Measurements from ENCODE around the gene HTR3D.
"Not testable (repeated sequence)": the region's sequence is repeated elsewhere in the genome, so short reads cannot be mapped to it uniquely, and the experiment has no call there.

HTR3D gene

GRCh38 chr3:184016169-184016570, 15.4 kb upstream of the HTR3D start:
- DNase-seq (ENCODE audit: low read depth in 2 of 2), result no peak

DNA sequence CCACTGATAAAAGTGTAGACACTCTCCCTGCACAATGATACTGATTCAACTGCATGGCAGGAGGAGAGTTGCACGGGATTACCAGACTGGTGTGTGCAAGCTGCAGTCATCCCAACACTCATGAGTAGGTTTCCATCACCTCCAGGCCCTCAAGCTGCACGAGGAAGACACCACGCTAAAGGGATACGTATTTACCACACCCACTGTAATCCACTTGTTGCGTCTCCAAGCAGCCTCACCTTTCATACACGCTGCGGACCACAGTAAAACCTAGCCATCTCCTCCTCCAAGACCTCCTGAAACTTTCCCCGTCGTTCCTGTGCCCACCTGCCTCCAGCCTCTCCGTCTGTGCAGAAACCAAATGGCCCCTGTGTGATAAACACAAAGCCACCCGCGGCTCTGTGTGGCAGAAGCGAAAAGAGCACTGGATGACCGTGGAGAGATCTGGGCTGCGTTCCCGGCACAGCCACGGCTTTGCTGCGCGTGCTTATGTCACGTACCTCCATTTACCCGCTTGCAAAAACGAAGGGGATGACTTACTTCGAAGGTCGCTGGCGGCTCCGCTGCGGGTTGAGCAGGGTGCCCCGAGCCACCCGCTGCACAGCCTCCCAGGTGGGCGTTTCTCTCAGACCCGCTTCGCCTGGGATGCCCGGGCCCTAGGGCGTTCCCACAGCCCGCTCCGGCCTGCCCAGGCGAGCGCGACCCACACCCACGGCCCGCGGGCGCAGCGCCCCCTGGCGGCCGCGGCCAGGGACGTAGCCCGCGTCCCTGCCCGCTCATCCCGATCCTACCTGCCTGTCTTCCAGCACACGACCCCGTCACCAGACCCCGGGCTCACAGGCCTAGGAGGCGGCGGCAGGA, 14.5 kb upstream of the HTR3D start:
- peak in 1 of 2 donors; percentile 33 for DNase-seq (ENCODE audit: low read depth in 2 of 2)

- peak; percentile 71 to 78 for DNase-seq (ENCODE audit: low read depth in 2 of 2)
Observed at GRCh38 chr3:184017672-184018423, 13.7 kb upstream of the HTR3D start, which contains the start of gene ABCC5. TSS of gene ABCC5 (minus strand) at chr3:184017884. CDS start at chr3:184014392, 3,492 bp downstream.

- DNase-seq (ENCODE audit: low read depth in 2 of 2), result no peak
Observed at GRCh38 chr3:184018424-184018973, 13.0 kb upstream of the HTR3D start.

DNA sequence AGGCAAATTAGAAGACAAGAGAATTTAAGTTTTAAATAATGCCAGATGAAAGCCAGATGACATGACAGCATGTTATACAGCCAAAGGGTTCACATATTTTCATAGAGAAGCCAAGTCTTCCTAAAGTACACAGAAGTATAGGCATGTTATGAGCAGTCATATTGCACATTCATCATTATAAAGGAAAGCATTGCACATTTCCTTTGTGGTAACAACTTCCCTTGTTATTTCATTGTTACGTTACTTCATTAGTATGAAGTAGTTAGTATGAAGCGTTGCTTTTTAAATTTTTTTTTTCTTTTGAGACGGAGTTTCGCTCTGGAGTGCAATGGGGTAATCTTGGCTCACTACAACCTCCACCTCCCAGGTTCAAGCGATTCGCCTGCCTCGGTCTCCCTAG, 9.2 kb upstream of the HTR3D start:
- no peak for DNase-seq (ENCODE audit: low read depth in 2 of 2)

DNA sequence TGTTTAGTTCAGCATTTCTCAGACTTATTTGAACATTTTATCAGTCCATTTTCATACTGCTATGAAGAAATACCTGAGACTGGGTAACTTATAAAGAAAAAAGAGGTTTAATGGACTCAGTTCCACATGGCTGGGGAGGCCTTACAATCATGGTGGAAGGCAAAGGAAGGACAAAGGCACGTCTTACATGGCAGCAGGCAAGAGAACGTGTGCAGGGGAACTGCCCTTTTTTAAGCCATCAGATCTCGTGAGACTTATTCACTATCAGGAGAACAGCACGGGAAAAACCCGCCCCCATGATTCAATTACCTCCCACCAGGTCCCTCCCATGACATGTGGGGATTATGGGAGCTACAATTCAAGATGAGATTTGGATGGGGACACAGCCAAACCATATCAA, 6.3 kb upstream of the HTR3D start:
- not testable (repeated sequence) for DNase-seq (ENCODE audit: low read depth in 2 of 2)

DNA sequence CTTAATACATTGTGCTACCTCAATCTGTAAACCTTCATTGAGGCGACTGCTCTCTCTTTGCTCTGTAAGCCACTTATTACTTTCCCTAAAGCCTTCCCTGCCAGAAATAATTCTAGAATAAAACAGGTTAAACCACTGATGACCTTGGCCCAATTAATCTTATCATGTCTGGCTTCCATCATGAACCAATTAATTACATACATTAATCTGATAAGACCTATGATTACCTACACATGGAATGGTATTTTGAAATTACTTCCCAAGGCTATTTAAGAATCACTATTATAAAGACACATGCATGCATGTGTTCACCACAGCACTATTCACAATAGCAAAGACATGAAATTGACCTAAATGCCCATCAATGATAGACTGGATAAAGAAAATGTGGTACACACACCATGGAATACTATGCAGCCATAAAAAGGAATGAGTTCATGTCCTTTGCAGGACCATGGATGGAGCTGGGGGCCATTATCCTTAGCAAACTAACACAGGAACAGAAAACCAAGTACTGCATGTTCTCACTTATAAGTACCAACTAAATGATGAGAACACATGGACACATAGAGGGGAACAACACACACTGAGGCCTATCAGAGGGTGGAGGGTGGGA, 3.2 kb upstream of the HTR3D start:
- not testable (repeated sequence) for DNase-seq (ENCODE audit: low read depth in 2 of 2)

GRCh38 chr3:184029443-184029842, 2.1 kb upstream of the HTR3D start:
- no peak for DNase-seq (ENCODE audit: low read depth in 2 of 2)

DNA sequence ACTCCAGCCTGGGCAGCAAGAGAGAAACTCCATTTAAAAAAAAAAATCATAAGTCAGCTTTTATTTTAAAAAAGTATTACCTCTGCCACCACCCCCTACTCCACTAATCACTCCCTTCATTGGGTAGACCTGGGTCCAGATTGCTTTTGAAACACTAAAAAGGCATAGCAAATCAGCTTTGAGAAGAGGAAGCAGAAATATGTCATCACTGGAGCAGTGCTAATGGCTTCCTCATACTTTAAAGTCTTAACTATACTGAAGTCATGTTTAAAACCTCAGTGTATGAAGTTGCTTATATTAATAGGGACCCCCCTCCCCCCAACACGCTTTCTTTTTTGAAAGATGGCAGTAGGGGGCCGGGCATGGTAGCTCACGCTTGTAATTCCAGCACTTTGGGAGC, 1.0 kb upstream of the HTR3D start:
- DNase-seq (ENCODE audit: low read depth in 2 of 2), result no peak

- no peak for DNase-seq (ENCODE audit: low read depth in 2 of 2)
Observed at GRCh38 chr3:184037816-184038215, 6.3 kb downstream of the HTR3D start.

- DNase-seq (ENCODE audit: low read depth in 2 of 2), result not testable (repeated sequence)
Observed at GRCh38 chr3:184038307-184038706, 6.8 kb downstream of the HTR3D start.

DNA sequence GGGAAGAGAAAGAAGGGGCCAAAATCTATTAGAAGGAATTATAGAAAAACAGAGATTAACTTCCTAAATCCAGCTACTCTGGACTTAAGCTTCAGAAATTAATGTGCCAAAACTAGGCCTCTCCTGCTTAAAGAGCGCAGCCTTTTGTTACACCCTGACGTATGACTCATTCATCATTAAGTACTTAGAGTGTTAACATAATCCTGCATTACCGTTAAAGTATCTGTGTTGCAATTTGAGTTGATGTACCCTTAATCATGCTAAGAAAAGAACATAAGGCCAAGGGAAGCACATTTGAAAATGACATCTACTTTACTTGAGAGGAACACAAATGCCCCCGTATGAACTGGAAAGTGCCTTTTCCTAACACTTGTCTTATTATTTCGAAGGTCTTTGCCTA, 7.9 kb downstream of the HTR3D start:
- no peak for DNase-seq (ENCODE audit: low read depth in 2 of 2)

GRCh38 chr3:184040010-184040409, 8.5 kb downstream of the HTR3D start:
- no peak for DNase-seq (ENCODE audit: low read depth in 2 of 2)

- DNase-seq (ENCODE audit: low read depth in 2 of 2), result no peak
Observed at GRCh38 chr3:184042617-184043016, 11.1 kb downstream of the HTR3D start.

DNA sequence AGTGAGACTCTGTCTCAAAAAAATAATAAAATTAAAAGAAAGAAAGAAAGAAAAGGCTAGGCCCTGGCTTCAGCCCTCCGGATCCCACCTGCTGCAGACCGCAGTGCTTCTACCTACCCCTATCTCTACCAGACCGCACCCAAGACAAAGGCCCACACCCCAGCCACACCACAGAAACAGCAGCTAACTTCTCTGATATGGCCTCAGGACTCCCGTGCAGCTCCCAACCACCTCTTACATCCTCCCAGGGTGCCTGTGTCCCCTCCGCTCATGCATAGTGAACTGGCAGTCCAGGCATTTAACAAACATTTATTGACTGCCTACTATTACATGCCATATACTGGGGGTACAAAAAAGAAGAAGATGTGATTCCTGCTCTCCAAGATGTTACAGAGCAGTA, 14.5 kb downstream of the HTR3D start:
- no peak for DNase-seq (ENCODE audit: low read depth in 2 of 2)

DNA sequence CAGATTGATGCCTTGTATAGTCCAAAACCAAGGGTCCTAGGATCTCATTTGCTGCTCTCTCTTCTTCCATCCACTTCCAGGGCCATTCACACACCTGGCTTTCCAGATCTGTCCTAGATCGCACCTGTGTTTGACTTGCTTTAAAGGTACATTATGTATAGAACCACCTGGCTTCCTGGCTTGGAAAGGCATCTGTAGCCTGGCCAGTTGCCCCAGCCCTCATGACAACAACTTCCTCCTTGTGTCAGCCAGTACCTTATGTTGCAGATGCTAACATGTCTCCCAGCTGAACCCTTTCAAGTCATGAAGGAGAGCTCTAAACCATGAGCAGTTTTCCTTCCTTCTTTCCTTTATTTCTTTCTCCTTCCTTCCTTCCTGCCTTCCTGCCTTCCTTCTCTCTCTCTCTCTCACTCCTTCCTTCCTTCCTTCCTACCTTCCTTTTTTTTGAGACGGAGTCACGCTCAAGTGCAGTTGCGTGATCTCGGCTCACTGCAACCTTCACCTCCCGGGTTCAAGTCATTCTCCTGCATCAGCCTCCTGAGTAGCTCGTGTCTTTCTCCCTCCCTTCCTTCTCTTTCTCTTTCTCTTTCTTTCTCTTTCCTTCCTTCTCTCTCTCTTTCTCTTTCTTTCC, 18.8 kb downstream of the HTR3D start:
- DNase-seq (ENCODE audit: low read depth in 2 of 2), result no peak

DNA sequence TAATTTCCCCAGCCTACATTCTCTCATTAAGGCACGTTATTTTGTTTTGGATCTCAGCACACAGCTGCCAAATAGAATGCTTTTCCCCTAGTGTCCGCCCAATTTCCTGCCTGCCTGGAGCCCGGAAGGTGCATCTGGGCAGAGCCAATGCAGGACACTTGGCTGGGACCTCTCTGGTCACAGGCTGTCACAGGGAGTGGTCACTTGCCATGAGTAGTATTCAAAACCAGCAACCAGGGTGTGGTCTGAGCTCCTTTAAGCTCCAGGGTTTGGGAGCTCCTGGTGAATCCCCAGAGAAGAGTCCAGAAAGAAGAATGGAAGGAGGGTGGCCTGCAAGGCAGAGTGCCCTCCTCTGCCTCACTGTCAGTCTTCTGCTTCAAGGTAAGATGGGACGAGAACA, 21.2 kb downstream of the HTR3D start, which contains the start of gene HTR3C:
TSS of gene HTR3C (plus strand) at position 281 of the 400 bp plus-strand sequence. CDS start at position 315, 34 bp downstream.
- no peak for DNase-seq (ENCODE audit: low read depth in 2 of 2)

GRCh38 chr3:184058029-184058428, 26.5 kb downstream of the HTR3D start:
- no peak for DNase-seq (ENCODE audit: low read depth in 2 of 2)

GRCh38 chr3:184059424-184059823, 27.9 kb downstream of the HTR3D start:
- no peak for DNase-seq (ENCODE audit: low read depth in 2 of 2)

- no peak for DNase-seq (ENCODE audit: low read depth in 2 of 2)
Observed at GRCh38 chr3:184062637-184063036, 31.1 kb downstream of the HTR3D start.

- no peak for DNase-seq (ENCODE audit: low read depth in 2 of 2)
Observed at GRCh38 chr3:184066211-184066610, 34.7 kb downstream of the HTR3D start.

Measured in stimulated activated CD8-positive, alpha-beta memory T cell treated with anti-CD3 and anti-CD28 coated beads, Interleukin-7, amount 100 ng/mL, for 4 hours (primary cell).